ENCODE results near the gene GTPBP2.

Gene GTPBP2

DNA sequence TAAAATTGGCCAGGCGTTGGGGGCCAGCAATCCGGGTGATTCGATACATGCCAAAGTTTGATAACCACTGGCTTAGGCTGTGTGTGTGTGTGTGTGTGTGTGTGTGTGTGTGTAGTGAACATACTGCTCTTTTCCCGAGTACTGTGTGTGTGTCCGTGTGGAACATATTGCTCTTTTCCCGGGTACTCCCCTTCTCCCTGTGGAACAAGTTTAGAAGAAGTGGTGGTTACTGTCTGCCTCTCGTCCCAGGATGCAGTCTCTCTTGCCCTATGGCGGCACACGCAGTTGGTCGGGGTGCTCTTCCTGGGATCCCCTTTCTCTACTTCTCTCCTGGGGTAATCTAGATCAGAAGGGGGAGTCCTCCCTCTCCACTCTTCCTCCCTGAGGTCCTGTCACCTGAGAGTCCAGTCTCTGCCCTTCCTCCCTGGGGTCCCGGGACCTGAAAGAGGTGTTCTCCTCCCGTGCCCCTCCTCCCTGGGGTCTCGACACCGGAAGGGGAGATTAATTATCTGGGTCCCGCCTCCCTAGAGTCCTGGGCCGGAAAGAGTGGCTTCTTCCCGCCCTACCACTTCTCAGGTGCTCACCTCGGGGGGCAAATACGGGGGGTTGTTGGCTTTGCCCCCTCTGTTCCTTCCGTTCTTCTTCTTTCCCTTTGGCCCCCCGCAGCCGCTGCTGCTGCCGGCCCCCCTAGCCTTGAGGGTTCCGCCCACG is 516 bp downstream of the GTPBP2 start (continued):
- TF ChIP-seq, protein P1, sequence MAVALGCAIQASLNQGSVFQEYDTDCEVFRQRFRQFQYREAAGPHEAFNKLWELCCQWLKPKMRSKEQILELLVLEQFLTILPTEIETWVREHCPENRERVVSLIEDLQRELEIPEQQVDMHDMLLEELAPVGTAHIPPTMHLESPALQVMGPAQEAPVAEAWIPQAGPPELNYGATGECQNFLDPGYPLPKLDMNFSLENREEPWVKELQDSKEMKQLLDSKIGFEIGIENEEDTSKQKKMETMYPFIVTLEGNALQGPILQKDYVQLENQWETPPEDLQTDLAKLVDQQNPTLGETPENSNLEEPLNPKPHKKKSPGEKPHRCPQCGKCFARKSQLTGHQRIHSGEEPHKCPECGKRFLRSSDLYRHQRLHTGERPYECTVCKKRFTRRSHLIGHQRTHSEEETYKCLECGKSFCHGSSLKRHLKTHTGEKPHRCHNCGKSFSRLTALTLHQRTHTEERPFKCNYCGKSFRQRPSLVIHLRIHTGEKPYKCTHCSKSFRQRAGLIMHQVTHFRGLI (tag by site-specific recombination; IDR thresholded peaks at IDR 0.05), result peak; percentile 31; the same call in 1 of the 2 replicates
- no peak for TF ChIP-seq ZNF354C (tag by site-specific recombination; IDR thresholded peaks at IDR 0.05; ENCODE audit: borderline replicate concordance, low read depth)
- 0 out of 2 replicates have a peak, but pooled peaks have one; percentile 36 for TF ChIP-seq GLI4 (tag by site-specific recombination; IDR thresholded peaks at IDR 0.05)
- TF ChIP-seq, protein P2, sequence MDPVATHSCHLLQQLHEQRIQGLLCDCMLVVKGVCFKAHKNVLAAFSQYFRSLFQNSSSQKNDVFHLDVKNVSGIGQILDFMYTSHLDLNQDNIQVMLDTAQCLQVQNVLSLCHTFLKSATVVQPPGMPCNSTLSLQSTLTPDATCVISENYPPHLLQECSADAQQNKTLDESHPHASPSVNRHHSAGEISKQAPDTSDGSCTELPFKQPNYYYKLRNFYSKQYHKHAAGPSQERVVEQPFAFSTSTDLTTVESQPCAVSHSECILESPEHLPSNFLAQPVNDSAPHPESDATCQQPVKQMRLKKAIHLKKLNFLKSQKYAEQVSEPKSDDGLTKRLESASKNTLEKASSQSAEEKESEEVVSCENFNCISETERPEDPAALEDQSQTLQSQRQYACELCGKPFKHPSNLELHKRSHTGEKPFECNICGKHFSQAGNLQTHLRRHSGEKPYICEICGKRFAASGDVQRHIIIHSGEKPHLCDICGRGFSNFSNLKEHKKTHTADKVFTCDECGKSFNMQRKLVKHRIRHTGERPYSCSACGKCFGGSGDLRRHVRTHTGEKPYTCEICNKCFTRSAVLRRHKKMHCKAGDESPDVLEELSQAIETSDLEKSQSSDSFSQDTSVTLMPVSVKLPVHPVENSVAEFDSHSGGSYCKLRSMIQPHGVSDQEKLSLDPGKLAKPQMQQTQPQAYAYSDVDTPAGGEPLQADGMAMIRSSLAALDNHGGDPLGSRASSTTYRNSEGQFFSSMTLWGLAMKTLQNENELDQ (tag by site-specific recombination; IDR thresholded peaks at IDR 0.05; ENCODE audit: low read depth), result no peak
- TF ChIP-seq ZNF530 (tag by site-specific recombination; IDR thresholded peaks at IDR 0.05; ENCODE audit: low read depth), result no peak
- TF ChIP-seq, protein P3, sequence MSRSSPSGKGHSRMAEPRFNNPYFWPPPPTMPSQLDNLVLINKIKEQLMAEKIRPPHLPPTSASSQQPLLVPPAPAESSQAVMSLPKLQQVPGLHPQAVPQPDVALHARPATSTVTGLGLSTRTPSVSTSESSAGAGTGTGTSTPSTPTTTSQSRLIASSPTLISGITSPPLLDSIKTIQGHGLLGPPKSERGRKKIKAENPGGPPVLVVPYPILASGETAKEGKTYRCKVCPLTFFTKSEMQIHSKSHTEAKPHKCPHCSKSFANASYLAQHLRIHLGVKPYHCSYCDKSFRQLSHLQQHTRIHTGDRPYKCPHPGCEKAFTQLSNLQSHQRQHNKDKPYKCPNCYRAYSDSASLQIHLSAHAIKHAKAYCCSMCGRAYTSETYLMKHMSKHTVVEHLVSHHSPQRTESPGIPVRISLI (tag by site-specific recombination; IDR thresholded peaks at IDR 0.05), result peak; percentile 77; the same call in 1 of the 2 replicates
- TF ChIP-seq ZNF155 (tag by site-specific recombination; IDR thresholded peaks at IDR 0.05), result no peak
- TF ChIP-seq TSHZ1 (tag by site-specific recombination; IDR thresholded peaks at IDR 0.05; ENCODE audit: borderline replicate concordance), result no peak
- no peak for TF ChIP-seq ZSCAN30 (tag by site-specific recombination; IDR thresholded peaks at IDR 0.05)
- TF ChIP-seq ZNF830 (tag by site-specific recombination; IDR thresholded peaks at IDR 0.05; ENCODE audit: low read depth), result no peak
- TF ChIP-seq ZSCAN4 (tag by site-specific recombination; IDR thresholded peaks at IDR 0.05), result peak; percentile 90
- TF ChIP-seq WT1 (tag by site-specific recombination; IDR thresholded peaks at IDR 0.05), result 0 out of 2 replicates have a peak, but pooled peaks have one; percentile 42
- peak; percentile 96 for TF ChIP-seq FEZF1 (tag by site-specific recombination; IDR thresholded peaks at IDR 0.05)
- no peak for TF ChIP-seq ZSCAN16 (tag by site-specific recombination; IDR thresholded peaks at IDR 0.05)
- TF ChIP-seq SP7 (tag by site-specific recombination; IDR thresholded peaks at IDR 0.05), result peak; percentile 63; the same call in 1 of the 2 replicates
- TF ChIP-seq ZFHX2 (tag by site-specific recombination; conservative IDR thresholded peaks at IDR 0.05), result no peak
- TF ChIP-seq SETDB1 (IDR thresholded peaks at IDR 0.05; ENCODE audit: insufficient read length, low read length), result no peak
- TF ChIP-seq SP2 (tag by site-specific recombination; IDR thresholded peaks at IDR 0.05), result peak; percentile 67
- no peak for TF ChIP-seq ZNF626 (tag by site-specific recombination; IDR thresholded peaks at IDR 0.05)
- no peak for TF ChIP-seq ZNF48 (tag by site-specific recombination; IDR thresholded peaks at IDR 0.05)
- TF ChIP-seq ZNF335 (tag by site-specific recombination; conservative IDR thresholded peaks at IDR 0.05), result peak; percentile 57
- no peak; the same call in 1 of the 2 replicates for TF ChIP-seq TRIM28 (IDR thresholded peaks at IDR 0.05; ENCODE audit: borderline replicate concordance, low read length)
- TF ChIP-seq ZBTB17 (tag by site-specific recombination; IDR thresholded peaks at IDR 0.05), result no peak
- TF ChIP-seq ZNF221 (tag by site-specific recombination; IDR thresholded peaks at IDR 0.05; ENCODE audit: borderline replicate concordance), result no peak
- TF ChIP-seq, protein P4, sequence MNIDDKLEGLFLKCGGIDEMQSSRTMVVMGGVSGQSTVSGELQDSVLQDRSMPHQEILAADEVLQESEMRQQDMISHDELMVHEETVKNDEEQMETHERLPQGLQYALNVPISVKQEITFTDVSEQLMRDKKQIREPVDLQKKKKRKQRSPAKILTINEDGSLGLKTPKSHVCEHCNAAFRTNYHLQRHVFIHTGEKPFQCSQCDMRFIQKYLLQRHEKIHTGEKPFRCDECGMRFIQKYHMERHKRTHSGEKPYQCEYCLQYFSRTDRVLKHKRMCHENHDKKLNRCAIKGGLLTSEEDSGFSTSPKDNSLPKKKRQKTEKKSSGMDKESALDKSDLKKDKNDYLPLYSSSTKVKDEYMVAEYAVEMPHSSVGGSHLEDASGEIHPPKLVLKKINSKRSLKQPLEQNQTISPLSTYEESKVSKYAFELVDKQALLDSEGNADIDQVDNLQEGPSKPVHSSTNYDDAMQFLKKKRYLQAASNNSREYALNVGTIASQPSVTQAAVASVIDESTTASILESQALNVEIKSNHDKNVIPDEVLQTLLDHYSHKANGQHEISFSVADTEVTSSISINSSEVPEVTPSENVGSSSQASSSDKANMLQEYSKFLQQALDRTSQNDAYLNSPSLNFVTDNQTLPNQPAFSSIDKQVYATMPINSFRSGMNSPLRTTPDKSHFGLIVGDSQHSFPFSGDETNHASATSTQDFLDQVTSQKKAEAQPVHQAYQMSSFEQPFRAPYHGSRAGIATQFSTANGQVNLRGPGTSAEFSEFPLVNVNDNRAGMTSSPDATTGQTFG (tag by site-specific recombination; IDR thresholded peaks at IDR 0.05; ENCODE audit: borderline replicate concordance), result no peak
- no peak for TF ChIP-seq ZNF140 (tag by site-specific recombination; IDR thresholded peaks at IDR 0.05)
- TF ChIP-seq ZNF843 (tag by site-specific recombination; IDR thresholded peaks at IDR 0.05), result no peak
- TF ChIP-seq ZNF184 (tag by site-specific recombination; IDR thresholded peaks at IDR 0.05), result no peak
